ENCODE results near the gene GTF2I. TPM values are rescaled to one million over a fixed set of nuclear protein-coding genes. Genes with fewer than 3 reads are reported as not detected.

Gene GTF2I
- 433 to 438 TPM (median 435 TPM) in 3 replicates for total RNA-seq

DNA sequence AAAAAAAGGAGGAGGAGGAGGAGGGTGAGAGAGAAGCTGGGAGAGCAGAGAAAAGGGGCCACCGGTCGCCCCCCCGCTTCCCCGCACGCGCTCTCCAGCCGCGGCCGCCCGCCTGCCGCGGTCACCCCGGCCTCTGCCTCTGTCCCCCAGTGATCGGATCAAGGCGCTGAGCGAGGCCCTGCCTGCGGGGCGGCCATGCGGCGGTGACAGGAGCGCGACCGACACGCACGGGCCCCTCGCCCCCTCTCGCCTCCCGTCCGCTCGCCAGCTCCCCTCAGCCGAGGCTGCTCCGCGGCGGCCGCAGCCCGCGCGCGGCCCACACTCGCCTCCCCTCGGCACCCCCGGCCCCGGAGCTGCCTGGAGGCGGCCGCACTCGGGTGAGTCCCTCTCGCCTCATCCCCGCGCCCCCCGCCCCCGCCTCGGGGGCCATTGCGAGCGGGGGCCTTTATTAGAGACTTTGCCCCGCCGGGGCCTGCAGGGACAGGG, at the start of gene GTF2I:
TSS of gene GTF2I (plus strand) at position 27 of the 486 bp plus-strand sequence. CDS start 31,411 bp downstream, outside the sequence.
- H3K4me3 Mint-ChIP-seq = peak within 1 kb of the TSS; percentile 93
- no peaks in the 10 kb centered on the region for H3K27me3 Mint-ChIP-seq (ENCODE audit: low read depth)
- no peaks in the 10 kb centered on the region for H3K9me3 Mint-ChIP-seq
- TF ChIP-seq, protein P1, sequence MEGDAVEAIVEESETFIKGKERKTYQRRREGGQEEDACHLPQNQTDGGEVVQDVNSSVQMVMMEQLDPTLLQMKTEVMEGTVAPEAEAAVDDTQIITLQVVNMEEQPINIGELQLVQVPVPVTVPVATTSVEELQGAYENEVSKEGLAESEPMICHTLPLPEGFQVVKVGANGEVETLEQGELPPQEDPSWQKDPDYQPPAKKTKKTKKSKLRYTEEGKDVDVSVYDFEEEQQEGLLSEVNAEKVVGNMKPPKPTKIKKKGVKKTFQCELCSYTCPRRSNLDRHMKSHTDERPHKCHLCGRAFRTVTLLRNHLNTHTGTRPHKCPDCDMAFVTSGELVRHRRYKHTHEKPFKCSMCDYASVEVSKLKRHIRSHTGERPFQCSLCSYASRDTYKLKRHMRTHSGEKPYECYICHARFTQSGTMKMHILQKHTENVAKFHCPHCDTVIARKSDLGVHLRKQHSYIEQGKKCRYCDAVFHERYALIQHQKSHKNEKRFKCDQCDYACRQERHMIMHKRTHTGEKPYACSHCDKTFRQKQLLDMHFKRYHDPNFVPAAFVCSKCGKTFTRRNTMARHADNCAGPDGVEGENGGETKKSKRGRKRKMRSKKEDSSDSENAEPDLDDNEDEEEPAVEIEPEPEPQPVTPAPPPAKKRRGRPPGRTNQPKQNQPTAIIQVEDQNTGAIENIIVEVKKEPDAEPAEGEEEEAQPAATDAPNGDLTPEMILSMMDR (IDR thresholded peaks at IDR 0.05; ENCODE audit: unreplicated experiment) = no peak
- DNase-seq (ENCODE audit: low spot score in 2 of 2, unreplicated experiment in 2 of 2) = peak in 1 of 2 experiments; percentile 74
- peaks cover 47% of the 10 kb centered on the region for H3K4me1 Mint-ChIP-seq
- H3K27ac Mint-ChIP-seq = peak within 1 kb of the TSS; percentile 98
- peaks cover 1% of the 10 kb centered on the region for H3K36me3 Mint-ChIP-seq

- peak in 1 of 2 experiments; percentile 42 for DNase-seq (ENCODE audit: low spot score in 2 of 2, unreplicated experiment in 2 of 2)
- peaks cover 3% of the 10 kb centered on the region for H3K36me3 Mint-ChIP-seq
- no peaks in the 10 kb centered on the region for H3K27me3 Mint-ChIP-seq (ENCODE audit: low read depth)
- TF ChIP-seq, protein P1 (IDR thresholded peaks at IDR 0.05; ENCODE audit: unreplicated experiment) = no peak
- no peaks in the 10 kb centered on the region for H3K9me3 Mint-ChIP-seq
- peak overlapping the region; percentile 84 for H3K27ac Mint-ChIP-seq
- peaks cover 14% of the 10 kb centered on the region for H3K4me1 Mint-ChIP-seq
- no peak overlapping the region for H3K4me3 Mint-ChIP-seq
Observed at GRCh38 chr7:74612015-74612829, 45.3 kb upstream of the GTF2I start.

DNA sequence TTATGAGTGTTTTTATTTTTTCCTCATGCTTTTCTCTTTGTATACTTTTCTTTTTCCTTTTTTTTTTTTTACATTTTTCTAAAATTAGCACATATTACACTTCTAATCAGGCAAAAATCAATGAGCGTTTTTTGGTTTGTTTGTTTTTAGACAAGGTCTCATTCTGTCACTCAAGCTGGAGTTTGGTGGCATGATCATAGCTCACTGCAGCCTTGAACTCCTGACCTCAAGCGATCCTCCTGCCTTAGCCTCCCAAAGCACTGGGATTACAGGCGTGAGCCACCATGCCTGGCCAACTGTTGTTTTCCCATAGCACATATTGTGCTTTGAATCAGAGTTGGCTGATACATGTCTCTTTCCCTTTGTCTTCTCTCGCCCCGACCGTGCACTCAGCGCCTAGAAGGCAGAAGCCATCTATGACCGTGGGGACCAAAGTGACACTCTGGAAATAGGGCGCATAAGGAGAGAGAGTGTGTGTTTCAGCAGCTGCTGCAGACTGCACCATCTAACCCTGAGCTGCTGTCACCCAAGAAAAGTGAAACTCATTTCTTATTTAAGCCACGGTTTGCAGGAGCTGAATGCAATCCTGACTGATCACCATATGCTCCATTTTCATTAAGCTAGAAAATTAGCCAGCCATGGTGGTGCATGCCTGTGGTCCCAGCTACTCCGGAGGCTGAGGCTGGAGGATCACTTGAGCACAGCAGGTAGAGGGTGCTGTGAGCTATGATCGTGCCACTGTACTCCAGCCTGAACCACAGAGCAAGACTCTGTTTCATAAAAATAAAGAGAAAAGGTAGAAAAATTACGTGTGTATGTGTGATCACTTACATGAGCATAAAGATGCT, 41.4 kb upstream of the GTF2I start:
- peaks cover 14% of the 10 kb centered on the region for H3K4me1 Mint-ChIP-seq
- TF ChIP-seq, protein P1 (IDR thresholded peaks at IDR 0.05; ENCODE audit: unreplicated experiment) = no peak
- H3K27ac Mint-ChIP-seq = no peak overlapping the region
- no peaks in the 10 kb centered on the region for H3K36me3 Mint-ChIP-seq
- no peaks in the 10 kb centered on the region for H3K9me3 Mint-ChIP-seq
- H3K4me3 Mint-ChIP-seq = no peak overlapping the region
- no peak for DNase-seq (ENCODE audit: low spot score in 2 of 2, unreplicated experiment in 2 of 2)
- no peaks in the 10 kb centered on the region for H3K27me3 Mint-ChIP-seq (ENCODE audit: low read depth)

GRCh38 chr7:74617180-74617744, 40.3 kb upstream of the GTF2I start:
- Mint-ChIP-seq H3K4me1 (peaks cover 12% of the 10 kb centered on the region), H3K4me3 (no peak overlapping the region), H3K36me3 (no peaks in the 10 kb centered on the region), H3K27me3 (ENCODE audit: low read depth) (no peaks in the 10 kb centered on the region), H3K27ac (peak overlapping the region; percentile 64), H3K9me3 (no peaks in the 10 kb centered on the region)
- TF ChIP-seq, protein P1 (IDR thresholded peaks at IDR 0.05; ENCODE audit: unreplicated experiment) = no peak
- no peak for DNase-seq (ENCODE audit: low spot score in 2 of 2, unreplicated experiment in 2 of 2)

- TF ChIP-seq, protein P1 (IDR thresholded peaks at IDR 0.05; ENCODE audit: unreplicated experiment) = no peak
- no peak overlapping the region for H3K27ac Mint-ChIP-seq
- no peaks in the 10 kb centered on the region for H3K36me3 Mint-ChIP-seq
- no peak overlapping the region for H3K4me3 Mint-ChIP-seq
- H3K4me1 Mint-ChIP-seq = peaks cover 6% of the 10 kb centered on the region
- no peaks in the 10 kb centered on the region for H3K9me3 Mint-ChIP-seq
- no peak for DNase-seq (ENCODE audit: low spot score in 2 of 2, unreplicated experiment in 2 of 2)
- H3K27me3 Mint-ChIP-seq (ENCODE audit: low read depth) = no peaks in the 10 kb centered on the region
Observed at GRCh38 chr7:74619235-74619860, 38.2 kb upstream of the GTF2I start.

All from mesothelial cell of epicardium (in vitro differentiated cells).